Uterus (tissue), 4 donors: Measurements from ENCODE around the gene SLC25A25. TPM values are rescaled to one million over a fixed set of nuclear protein-coding genes. Genes with fewer than 3 reads are reported as not detected.

ENCODE experiments used
- DNase-seq, 2 donors: peaks; one replicate each; pipeline ENCODE4 v3.0.0-alpha.2; 2019 to 2020
- H3K27ac ChIP-seq, 2 donors: fragments of 200-600 bp; sonication (generic); 1 replicate in 1 of 2; 2 replicates in 1 of 2; pipeline ENCODE4 v1.5.1; 2016 to 2018
- H3K27me3 ChIP-seq, 2 donors: fragments of 200-600 bp; sonication (generic); one replicate each; pipeline ENCODE4 v1.5.1; 2018 to 2019; ENCODE audit warnings: control low read depth in 1 of 2
- H3K36me3 ChIP-seq, 2 donors: fragments of 200-600 bp; sonication (generic); one replicate each; pipeline ENCODE4 v1.5.1; 2019; ENCODE audit warnings: control low read depth in 1 of 2
- H3K4me1 ChIP-seq, 2 donors: fragments of 200-600 bp; sonication (generic); one replicate each; pipeline ENCODE4 v1.5.1; 2018 to 2019; ENCODE audit warnings: control low read depth in 1 of 2
- H3K4me3 ChIP-seq, 2 donors: fragments of 200-600 bp; sonication (generic); 1 replicate in 1 of 2; 2 replicates in 1 of 2; pipeline ENCODE4 v1.5.1; 2018 to 2019; ENCODE audit warnings: mild to moderate bottlenecking in 1 of 2
- H3K9me3 ChIP-seq, 2 donors: fragments of 200-600 bp; sonication (generic); one replicate each; pipeline ENCODE4 v1.5.1; 2019; ENCODE audit warnings: control low read depth in 1 of 2
- CTCF ChIP-seq, 4 experiments: fragments of 200-600 bp in 2 of 4; fragments of 450-650 bp in 2 of 4; sonication (generic) in 2 of 4; IDR thresholded peaks; one replicate each; pipeline ENCODE4 v1.5.1; 2016 to 2019; ENCODE audit warnings: antibody characterized with exemption in 4 of 4, mild to moderate bottlenecking in 2 of 4, moderate library complexity in 1 of 4
- POLR2A ChIP-seq, 2 donors: fragments of 450-650 bp; IDR thresholded peaks; one replicate each; pipeline ENCODE4 v1.6.1; 2016; ENCODE audit warnings: antibody characterized with exemption in 2 of 2, mild to moderate bottlenecking in 1 of 2, moderate library complexity in 1 of 2
- intact Hi-C: fragments of 100-400 bp; cut with DNase I; formaldehyde crosslinking; loops from one replicate; pipeline ENCODE4 v1.15.1; 2023; ENCODE audit warnings: low total_unique reads
- total RNA-seq, 4 donors: library from RNA; depleted of rRNA in 3 of 4; stranded (reverse); fragments of >200 nt in 3 of 4; gene quantifications; one replicate each; pipeline versions ENCODE4 v1.1.0 to v1.2.4, GENCODE V29; 2014 to 2023
- donor health status: DM: yes; HTN: yes; CAD: no.

The SLC25A25 gene
- total RNA-seq, 4 donors from 2014 or later: 14.3 to 49.7 (median 49.0) TPM

GRCh38 chr9:128094950-128095544 lies 27.0 kb downstream of the SLC25A25 start:
- Histone ChIP-seq H3K27me3 (no peaks in the 10 kb centered on the region), H3K36me3 (no peaks in the 10 kb centered on the region), H3K27ac (peak overlapping the region; percentile 91 to 95), H3K9me3 (no peaks in the 10 kb centered on the region), H3K4me1 (peaks cover 40 to 51% of the 10 kb centered on the region in 2 donors), H3K4me3 (no peak overlapping the region)
- intact Hi-C loops: no loop called here
- no peak for TF ChIP-seq CTCF (IDR thresholded peaks at IDR 0.05)
- no peak for TF ChIP-seq POLR2A (IDR thresholded peaks at IDR 0.05)
- DNase-seq: no peak

- no peak for TF ChIP-seq CTCF (IDR thresholded peaks at IDR 0.05)
- no peak for TF ChIP-seq POLR2A (IDR thresholded peaks at IDR 0.05)
- intact Hi-C loops: no loop called here
Measured at GRCh38 chr9:128096616-128097536, 28.8 kb downstream of the SLC25A25 start.

GRCh38 chr9:128097543-128098296 lies 29.7 kb downstream of the SLC25A25 start:
- peak overlapping the region in 1 of 2 donors; percentile 45 for H3K4me3 ChIP-seq
- H3K27me3 ChIP-seq: no peaks in the 10 kb centered on the region
- H3K27ac ChIP-seq: peak overlapping the region; percentile 91 to 95
- H3K36me3 ChIP-seq: no peaks in the 10 kb centered on the region
- TF ChIP-seq CTCF (IDR thresholded peaks at IDR 0.05) (no peak), POLR2A (IDR thresholded peaks at IDR 0.05) (no peak)
- peaks cover 37 to 59% of the 10 kb centered on the region in 2 donors for H3K4me1 ChIP-seq
- DNase-seq: no peak
- intact Hi-C loops: no loop called here
- no peaks in the 10 kb centered on the region for H3K9me3 ChIP-seq

More at GRCh38 chr9:128096616-128097536, 28.8 kb downstream of the SLC25A25 start:
- Histone ChIP-seq H3K9me3 (no peaks in the 10 kb centered on the region), H3K27me3 (no peaks in the 10 kb centered on the region), H3K27ac (peak overlapping the region; percentile 91 to 95), H3K4me3 (no peak overlapping the region), H3K4me1 (peaks cover 43 to 63% of the 10 kb centered on the region in 2 donors), H3K36me3 (no peaks in the 10 kb centered on the region)
- no peak for DNase-seq

GRCh38 chr9:128098297-128099230 lies 30.5 kb downstream of the SLC25A25 start:
- Histone ChIP-seq H3K9me3 (no peaks in the 10 kb centered on the region), H3K4me1 (peaks cover 34 to 51% of the 10 kb centered on the region in 2 donors)
- TF ChIP-seq POLR2A (IDR thresholded peaks at IDR 0.05) (peak; percentile 95 to 97), CTCF (IDR thresholded peaks at IDR 0.05) (peak in 2 of 4 experiments; percentile 11 to 36)

More at GRCh38 chr9:128098297-128099230, 30.5 kb downstream of the SLC25A25 start:
- Histone ChIP-seq H3K36me3 (no peaks in the 10 kb centered on the region), H3K27ac (peak overlapping the region; percentile 91 to 95), H3K27me3 (no peaks in the 10 kb centered on the region), H3K4me3 (peak overlapping the region; percentile 41 to 45)
- peak; percentile 90 to 98 for DNase-seq
- intact Hi-C loops: no loop called here
